ENCODE measurements around the gene BMPER. TPM values are rescaled to one million over a fixed set of nuclear protein-coding genes. Genes with fewer than 3 reads are reported as not detected.
A peak's percentile ranks its signal among the peaks of the same experiment; 100 is the strongest.

Gene BMPER
- total RNA-seq, 1 donor from 2014 or later: 0.26 TPM

DNA sequence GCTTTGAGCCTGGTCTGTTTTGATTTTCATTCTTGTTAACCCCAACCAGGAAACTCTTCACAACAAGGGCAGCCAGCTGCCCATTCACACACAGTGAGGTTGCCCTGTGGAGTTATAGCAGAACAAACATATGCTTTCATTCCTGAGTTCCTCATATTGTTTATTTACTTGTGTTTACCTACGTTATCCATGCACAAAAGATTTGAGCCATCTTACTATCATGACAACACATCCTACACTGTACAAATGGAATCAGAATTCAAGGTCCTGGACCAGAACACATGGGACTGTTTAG, 21.7 kb upstream of the BMPER start:
- FAIRE-seq (no peak), DNase-seq (ENCODE audit: low read depth) (no peak)
- TF ChIP-seq, protein P1, sequence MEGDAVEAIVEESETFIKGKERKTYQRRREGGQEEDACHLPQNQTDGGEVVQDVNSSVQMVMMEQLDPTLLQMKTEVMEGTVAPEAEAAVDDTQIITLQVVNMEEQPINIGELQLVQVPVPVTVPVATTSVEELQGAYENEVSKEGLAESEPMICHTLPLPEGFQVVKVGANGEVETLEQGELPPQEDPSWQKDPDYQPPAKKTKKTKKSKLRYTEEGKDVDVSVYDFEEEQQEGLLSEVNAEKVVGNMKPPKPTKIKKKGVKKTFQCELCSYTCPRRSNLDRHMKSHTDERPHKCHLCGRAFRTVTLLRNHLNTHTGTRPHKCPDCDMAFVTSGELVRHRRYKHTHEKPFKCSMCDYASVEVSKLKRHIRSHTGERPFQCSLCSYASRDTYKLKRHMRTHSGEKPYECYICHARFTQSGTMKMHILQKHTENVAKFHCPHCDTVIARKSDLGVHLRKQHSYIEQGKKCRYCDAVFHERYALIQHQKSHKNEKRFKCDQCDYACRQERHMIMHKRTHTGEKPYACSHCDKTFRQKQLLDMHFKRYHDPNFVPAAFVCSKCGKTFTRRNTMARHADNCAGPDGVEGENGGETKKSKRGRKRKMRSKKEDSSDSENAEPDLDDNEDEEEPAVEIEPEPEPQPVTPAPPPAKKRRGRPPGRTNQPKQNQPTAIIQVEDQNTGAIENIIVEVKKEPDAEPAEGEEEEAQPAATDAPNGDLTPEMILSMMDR (IDR thresholded peaks at IDR 0.05; ENCODE audit: insufficient read depth, low read length, severe bottlenecking): no peak
- Histone ChIP-seq H3K4me3 (ENCODE audit: low read depth, low read length) (no peak overlapping the region), H3K27me3 (ENCODE audit: control insufficient read depth, insufficient read depth, low read length) (no peaks in the 10 kb centered on the region), H3K36me3 (ENCODE audit: control insufficient read depth, insufficient read depth, low read length) (no peaks in the 10 kb centered on the region)

- H3K27me3 ChIP-seq (ENCODE audit: control insufficient read depth, insufficient read depth, low read length): no peaks in the 10 kb centered on the region
- H3K4me3 ChIP-seq (ENCODE audit: low read depth, low read length): no peak overlapping the region
- no peak for FAIRE-seq
Observed at GRCh38 chr7:33885290-33886148, 19.8 kb upstream of the BMPER start.

DNA sequence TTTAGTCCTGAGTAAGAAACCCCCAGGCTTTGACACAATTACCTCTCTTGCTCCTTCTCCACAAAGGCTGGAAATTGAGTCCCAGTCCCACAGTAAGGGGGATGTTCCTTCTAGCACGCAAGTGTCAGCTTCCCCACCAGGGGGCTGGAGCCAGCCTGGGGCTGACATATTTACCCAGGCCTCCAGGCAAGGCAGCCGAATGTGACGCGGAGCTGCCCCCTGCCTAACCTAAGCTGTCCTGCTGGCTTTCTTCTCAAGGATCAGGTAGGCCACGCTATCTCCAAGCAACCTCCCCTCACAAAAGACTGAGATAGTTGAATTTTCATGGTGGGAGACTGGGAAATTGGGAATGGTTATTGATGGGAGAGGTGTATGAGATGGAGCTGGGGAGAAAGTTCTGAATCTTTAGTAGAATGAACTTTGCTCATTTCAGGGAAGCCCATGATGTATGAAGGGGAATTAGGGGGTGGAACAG, 19.2 kb upstream of the BMPER start:
- FAIRE-seq: no peak

More at GRCh38 chr7:33885290-33886148, 19.8 kb upstream of the BMPER start:
- H3K36me3 ChIP-seq (ENCODE audit: control insufficient read depth, insufficient read depth, low read length): no peaks in the 10 kb centered on the region
- TF ChIP-seq, protein P1 (IDR thresholded peaks at IDR 0.05; ENCODE audit: insufficient read depth, low read length, severe bottlenecking): no peak
- no peak for DNase-seq (ENCODE audit: low read depth)

GRCh38 chr7:33887266-33887975, 17.9 kb upstream of the BMPER start:
- FAIRE-seq: no peak
- no peaks in the 10 kb centered on the region for H3K36me3 ChIP-seq (ENCODE audit: control insufficient read depth, insufficient read depth, low read length)
- TF ChIP-seq, protein P1 (IDR thresholded peaks at IDR 0.05; ENCODE audit: insufficient read depth, low read length, severe bottlenecking): no peak
- DNase-seq (ENCODE audit: low read depth): no peak
- no peak overlapping the region for H3K4me3 ChIP-seq (ENCODE audit: low read depth, low read length)
- no peaks in the 10 kb centered on the region for H3K27me3 ChIP-seq (ENCODE audit: control insufficient read depth, insufficient read depth, low read length)

More for the DNA sequence above, 19.2 kb upstream of the BMPER start:
- TF ChIP-seq, protein P1 (IDR thresholded peaks at IDR 0.05; ENCODE audit: insufficient read depth, low read length, severe bottlenecking): peak; percentile 19
- no peak for DNase-seq (ENCODE audit: low read depth)
- Histone ChIP-seq H3K36me3 (ENCODE audit: control insufficient read depth, insufficient read depth, low read length) (no peaks in the 10 kb centered on the region), H3K4me3 (ENCODE audit: low read depth, low read length) (no peak overlapping the region), H3K27me3 (ENCODE audit: control insufficient read depth, insufficient read depth, low read length) (no peaks in the 10 kb centered on the region)

GRCh38 chr7:33888166-33888565, 17.2 kb upstream of the BMPER start:
- TF ChIP-seq, protein P1 (IDR thresholded peaks at IDR 0.05; ENCODE audit: insufficient read depth, low read length, severe bottlenecking): no peak
- Histone ChIP-seq H3K36me3 (ENCODE audit: control insufficient read depth, insufficient read depth, low read length) (no peaks in the 10 kb centered on the region), H3K4me3 (ENCODE audit: low read depth, low read length) (no peak overlapping the region), H3K27me3 (ENCODE audit: control insufficient read depth, insufficient read depth, low read length) (no peaks in the 10 kb centered on the region)
- DNase-seq (ENCODE audit: low read depth): no peak
- FAIRE-seq: no peak

Data from bronchial epithelial cell (primary cell).